ENCODE results near the gene USP48.

DNA sequence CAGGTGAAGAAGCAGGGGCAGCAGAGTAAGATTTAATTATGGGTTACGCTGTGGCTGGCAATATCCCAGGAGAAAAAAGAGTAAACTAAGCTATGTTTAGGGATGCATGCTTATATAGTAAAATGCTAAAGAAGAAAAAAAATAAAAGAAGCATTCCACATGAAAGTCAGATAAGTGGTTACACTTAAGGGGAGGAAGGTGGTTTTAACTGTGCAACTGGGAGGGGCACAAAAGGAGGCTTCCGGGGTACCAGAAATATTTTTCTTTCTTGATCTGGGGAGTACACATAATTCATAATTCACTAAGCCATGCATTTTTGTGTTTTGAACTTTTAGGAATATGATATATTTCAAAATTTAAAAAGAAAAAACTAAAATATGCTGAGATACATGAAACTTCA is 39.5 kb downstream of the USP48 start:
- no peak for TF ChIP-seq GATA2 (IDR thresholded peaks at IDR 0.05; ENCODE audit: low read depth, low read length)
- TF ChIP-seq GATA3 (IDR thresholded peaks at IDR 0.05; ENCODE audit: low read depth, low read length) = no peak

Data from SH-SY5Y (cell line).